ENCODE data around the gene HNRNPAB. TPM values are rescaled to one million over a fixed set of nuclear protein-coding genes. Genes with fewer than 3 reads are reported as not detected.

HNRNPAB gene
- total and polyA plus RNA-seq, 9 of the 15 experiments (the other 6 are each of a cell fraction or from before 2014, with no cell fraction given), result 34.6 to 425 (median 236) TPM

DNA sequence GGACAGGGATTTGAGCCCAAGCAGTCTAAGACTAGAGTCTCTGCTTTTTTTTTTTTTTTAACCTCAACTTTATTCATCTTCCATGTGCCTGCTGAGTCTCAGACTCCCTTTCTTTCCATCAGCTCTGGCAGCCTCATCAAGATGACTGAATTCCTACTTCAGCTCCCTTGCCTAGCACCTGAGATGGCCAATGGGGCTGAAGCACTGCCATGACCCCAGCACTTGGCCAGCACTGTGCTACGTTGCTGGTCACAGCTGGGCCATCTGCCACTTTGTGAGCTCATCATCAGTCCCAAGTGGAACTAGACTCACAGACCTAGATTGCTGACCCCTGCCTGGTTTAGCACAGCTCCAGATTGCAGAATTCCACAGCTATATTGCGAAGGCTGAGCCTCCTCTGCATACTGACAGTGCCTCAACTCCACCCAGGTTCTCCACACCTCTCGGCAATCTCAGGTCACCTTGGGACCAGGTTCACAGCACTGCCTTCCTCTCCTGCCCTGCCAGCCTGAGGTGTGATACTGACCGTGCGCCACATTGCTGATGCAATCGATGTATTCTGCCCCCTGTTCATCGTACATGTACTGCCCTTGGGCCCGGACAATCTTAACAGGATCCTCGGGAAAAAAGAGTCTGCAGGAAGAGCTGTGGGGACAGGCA is 26.7 kb downstream of the HNRNPAB start:
- CTCF ChIA-PET (ENCODE audit: low intra/inter-chr PET ratio), result no interaction called here
- H3K4me3 ChIP-seq, result peak overlapping the region; percentile 93
- BruUV-seq (replicated peaks), result no TSS peak
- intact Hi-C loops (cut with micrococcal nuclease) (no loop called here), in situ Hi-C loops (cut with MboI) (no loop called here)
- WGBS (ENCODE audit: insufficient coverage, low coverage, missing lambda C conversion rate), result 9% methylated on average over 9 of the region's 9 CpGs
- peak; percentile 10 for ATAC-seq
- DNase-seq (ENCODE audit: extremely low read depth in 1 of 4, low spot score in 3 of 4), result no peak
- H3K27me3 ChIP-seq (ENCODE audit: control insufficient read depth in 2 of 2, insufficient read depth in 2 of 2, low read length in 2 of 2), result no peaks in the 10 kb centered on the region
- peak overlapping the region; percentile 87 for H3K27ac ChIP-seq (ENCODE audit: extremely low read depth, low read depth, low read length)
- H4K20me1 ChIP-seq (replicated peaks; ENCODE audit: control insufficient read depth, insufficient read depth, low read length), result no peaks in the 10 kb centered on the region
- POLR2A ChIA-PET, result interaction anchor here (0.7 to 13.2 kb wide), 5 partner anchors 9 to 429 kb away, joined by 3 to 162 read pairs (median 13); partner anchors contain the start of gene HNRNPAB
- H3K36me3 ChIP-seq (ENCODE audit: control insufficient read depth, insufficient read depth, low read length), result peaks cover 52% of the 10 kb centered on the region
- H2AFZ ChIP-seq (ENCODE audit: low read depth, low read length), result no peak overlapping the region; the same call in 1 of the 2 replicates
- H3K9me3 ChIP-seq (replicated peaks; ENCODE audit: control insufficient read depth, insufficient read depth, low read depth, low read length), result no peaks in the 10 kb centered on the region
- no peaks in the 10 kb centered on the region for H3K9me1 ChIP-seq (ENCODE audit: control insufficient read depth, insufficient read depth, low read length)
- H3K4me1 ChIP-seq (replicated peaks in 1 of 2; ENCODE audit: control insufficient read depth in 2 of 2, insufficient read depth in 2 of 2, low read length in 2 of 2), result peaks cover 19 to 33% of the 10 kb centered on the region in 2 experiments; a peak in 4 of 5 replicates
- FAIRE-seq, result peak; percentile 69
- peak overlapping the region; percentile 87 to 98 for H3K9ac ChIP-seq (ENCODE audit: insufficient read depth in 1 of 2, low read depth in 2 of 2, low read length in 2 of 2)
- peaks cover 35% of the 10 kb centered on the region for H3K79me2 ChIP-seq (ENCODE audit: control insufficient read depth, insufficient read depth, low read length)
- peak overlapping the region; percentile 98 for H3K4me2 ChIP-seq (ENCODE audit: insufficient read depth, low read length)
- TF ChIP-seq, protein P1, sequence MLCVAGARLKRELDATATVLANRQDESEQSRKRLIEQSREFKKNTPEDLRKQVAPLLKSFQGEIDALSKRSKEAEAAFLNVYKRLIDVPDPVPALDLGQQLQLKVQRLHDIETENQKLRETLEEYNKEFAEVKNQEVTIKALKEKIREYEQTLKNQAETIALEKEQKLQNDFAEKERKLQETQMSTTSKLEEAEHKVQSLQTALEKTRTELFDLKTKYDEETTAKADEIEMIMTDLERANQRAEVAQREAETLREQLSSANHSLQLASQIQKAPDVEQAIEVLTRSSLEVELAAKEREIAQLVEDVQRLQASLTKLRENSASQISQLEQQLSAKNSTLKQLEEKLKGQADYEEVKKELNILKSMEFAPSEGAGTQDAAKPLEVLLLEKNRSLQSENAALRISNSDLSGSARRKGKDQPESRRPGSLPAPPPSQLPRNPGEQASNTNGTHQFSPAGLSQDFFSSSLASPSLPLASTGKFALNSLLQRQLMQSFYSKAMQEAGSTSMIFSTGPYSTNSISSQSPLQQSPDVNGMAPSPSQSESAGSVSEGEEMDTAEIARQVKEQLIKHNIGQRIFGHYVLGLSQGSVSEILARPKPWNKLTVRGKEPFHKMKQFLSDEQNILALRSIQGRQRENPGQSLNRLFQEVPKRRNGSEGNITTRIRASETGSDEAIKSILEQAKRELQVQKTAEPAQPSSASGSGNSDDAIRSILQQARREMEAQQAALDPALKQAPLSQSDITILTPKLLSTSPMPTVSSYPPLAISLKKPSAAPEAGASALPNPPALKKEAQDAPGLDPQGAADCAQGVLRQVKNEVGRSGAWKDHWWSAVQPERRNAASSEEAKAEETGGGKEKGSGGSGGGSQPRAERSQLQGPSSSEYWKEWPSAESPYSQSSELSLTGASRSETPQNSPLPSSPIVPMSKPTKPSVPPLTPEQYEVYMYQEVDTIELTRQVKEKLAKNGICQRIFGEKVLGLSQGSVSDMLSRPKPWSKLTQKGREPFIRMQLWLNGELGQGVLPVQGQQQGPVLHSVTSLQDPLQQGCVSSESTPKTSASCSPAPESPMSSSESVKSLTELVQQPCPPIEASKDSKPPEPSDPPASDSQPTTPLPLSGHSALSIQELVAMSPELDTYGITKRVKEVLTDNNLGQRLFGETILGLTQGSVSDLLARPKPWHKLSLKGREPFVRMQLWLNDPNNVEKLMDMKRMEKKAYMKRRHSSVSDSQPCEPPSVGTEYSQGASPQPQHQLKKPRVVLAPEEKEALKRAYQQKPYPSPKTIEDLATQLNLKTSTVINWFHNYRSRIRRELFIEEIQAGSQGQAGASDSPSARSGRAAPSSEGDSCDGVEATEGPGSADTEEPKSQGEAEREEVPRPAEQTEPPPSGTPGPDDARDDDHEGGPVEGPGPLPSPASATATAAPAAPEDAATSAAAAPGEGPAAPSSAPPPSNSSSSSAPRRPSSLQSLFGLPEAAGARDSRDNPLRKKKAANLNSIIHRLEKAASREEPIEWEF (CRISPR knock-in tag; IDR thresholded peaks at IDR 0.05), result no peak
- TF ChIP-seq ZSCAN32 (CRISPR knock-in tag; IDR thresholded peaks at IDR 0.05) (peak; percentile 77; the same call in 1 of the 2 replicates), TBP (optimal IDR thresholded peaks at IDR 0.05; ENCODE audit: low read depth, low read length) (peak; percentile 18), EP400 (IDR thresholded peaks at IDR 0.05) (peak; percentile 36; the same call in 1 of the 2 replicates)
- TF ChIP-seq, protein P2, sequence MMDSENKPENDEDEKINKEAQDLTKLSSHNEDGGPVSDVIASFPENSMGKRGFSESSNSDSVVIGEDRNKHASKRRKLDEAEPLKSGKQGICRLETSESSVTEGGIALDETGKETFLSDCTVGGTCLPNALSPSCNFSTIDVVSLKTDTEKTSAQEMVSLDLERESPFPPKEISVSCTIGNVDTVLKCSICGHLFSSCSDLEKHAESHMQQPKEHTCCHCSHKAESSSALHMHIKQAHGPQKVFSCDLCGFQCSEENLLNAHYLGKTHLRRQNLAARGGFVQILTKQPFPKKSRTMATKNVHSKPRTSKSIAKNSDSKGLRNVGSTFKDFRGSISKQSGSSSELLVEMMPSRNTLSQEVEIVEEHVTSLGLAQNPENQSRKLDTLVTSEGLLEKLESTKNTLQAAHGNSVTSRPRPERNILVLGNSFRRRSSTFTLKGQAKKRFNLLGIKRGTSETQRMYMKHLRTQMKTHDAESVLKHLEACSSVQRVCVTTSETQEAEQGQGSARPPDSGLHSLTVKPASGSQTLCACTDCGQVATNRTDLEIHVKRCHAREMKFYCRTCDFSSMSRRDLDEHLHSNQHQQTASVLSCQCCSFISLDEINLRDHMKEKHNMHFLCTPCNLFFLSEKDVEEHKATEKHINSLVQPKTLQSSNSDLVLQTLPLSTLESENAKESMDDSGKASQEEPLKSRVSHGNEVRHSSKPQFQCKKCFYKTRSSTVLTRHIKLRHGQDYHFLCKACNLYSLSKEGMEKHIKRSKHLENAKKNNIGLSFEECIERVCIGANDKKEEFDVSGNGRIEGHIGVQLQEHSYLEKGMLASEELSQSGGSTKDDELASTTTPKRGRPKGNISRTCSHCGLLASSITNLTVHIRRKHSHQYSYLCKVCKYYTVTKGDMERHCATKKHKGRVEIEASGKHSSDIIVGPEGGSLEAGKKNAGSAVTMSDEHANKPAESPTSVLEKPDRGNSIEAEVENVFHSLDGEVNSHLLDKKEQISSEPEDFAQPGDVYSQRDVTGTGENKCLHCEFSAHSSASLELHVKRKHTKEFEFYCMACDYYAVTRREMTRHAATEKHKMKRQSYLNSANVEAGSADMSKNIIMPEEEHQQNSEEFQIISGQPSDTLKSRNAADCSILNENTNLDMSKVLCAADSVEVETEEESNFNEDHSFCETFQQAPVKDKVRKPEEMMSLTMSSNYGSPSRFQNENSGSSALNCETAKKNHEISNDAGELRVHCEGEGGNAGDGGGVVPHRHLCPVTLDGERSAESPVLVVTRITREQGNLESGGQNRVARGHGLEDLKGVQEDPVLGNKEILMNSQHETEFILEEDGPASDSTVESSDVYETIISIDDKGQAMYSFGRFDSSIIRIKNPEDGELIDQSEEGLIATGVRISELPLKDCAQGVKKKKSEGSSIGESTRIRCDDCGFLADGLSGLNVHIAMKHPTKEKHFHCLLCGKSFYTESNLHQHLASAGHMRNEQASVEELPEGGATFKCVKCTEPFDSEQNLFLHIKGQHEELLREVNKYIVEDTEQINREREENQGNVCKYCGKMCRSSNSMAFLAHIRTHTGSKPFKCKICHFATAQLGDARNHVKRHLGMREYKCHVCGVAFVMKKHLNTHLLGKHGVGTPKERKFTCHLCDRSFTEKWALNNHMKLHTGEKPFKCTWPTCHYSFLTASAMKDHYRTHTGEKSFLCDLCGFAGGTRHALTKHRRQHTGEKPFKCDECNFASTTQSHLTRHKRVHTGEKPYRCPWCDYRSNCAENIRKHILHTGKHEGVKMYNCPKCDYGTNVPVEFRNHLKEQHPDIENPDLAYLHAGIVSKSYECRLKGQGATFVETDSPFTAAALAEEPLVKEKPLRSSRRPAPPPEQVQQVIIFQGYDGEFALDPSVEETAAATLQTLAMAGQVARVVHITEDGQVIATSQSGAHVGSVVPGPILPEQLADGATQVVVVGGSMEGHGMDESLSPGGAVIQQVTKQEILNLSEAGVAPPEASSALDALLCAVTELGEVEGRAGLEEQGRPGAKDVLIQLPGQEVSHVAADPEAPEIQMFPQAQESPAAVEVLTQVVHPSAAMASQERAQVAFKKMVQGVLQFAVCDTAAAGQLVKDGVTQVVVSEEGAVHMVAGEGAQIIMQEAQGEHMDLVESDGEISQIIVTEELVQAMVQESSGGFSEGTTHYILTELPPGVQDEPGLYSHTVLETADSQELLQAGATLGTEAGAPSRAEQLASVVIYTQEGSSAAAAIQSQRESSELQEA (IDR thresholded peaks at IDR 0.05; ENCODE audit: low read depth), result no peak
- TF ChIP-seq, protein P3, sequence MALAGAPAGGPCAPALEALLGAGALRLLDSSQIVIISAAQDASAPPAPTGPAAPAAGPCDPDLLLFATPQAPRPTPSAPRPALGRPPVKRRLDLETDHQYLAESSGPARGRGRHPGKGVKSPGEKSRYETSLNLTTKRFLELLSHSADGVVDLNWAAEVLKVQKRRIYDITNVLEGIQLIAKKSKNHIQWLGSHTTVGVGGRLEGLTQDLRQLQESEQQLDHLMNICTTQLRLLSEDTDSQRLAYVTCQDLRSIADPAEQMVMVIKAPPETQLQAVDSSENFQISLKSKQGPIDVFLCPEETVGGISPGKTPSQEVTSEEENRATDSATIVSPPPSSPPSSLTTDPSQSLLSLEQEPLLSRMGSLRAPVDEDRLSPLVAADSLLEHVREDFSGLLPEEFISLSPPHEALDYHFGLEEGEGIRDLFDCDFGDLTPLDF (CRISPR knock-in tag; IDR thresholded peaks at IDR 0.05), result no peak

Measured in K562 (cell line).